ENCODE data around the gene UFSP1. TPM values are rescaled to one million over a fixed set of nuclear protein-coding genes. Genes with fewer than 3 reads are reported as not detected.

Gene UFSP1
- total and polyA plus RNA-seq, 2 of the 13 experiments (the other 11 are each of a cell fraction or from before 2014, with no cell fraction given) = 0.65 to 3.3 TPM

- TF ChIP-seq CHCHD3 (CRISPR knock-in tag; IDR thresholded peaks at IDR 0.05) = peak; percentile 83; the same call in 1 of the 2 replicates
- peak; percentile 67; the same call in 1 of the 2 replicates for TF ChIP-seq BRF2 (CRISPR knock-in tag; IDR thresholded peaks at IDR 0.05)
- 0 out of 2 replicates have a peak, but pooled peaks have one; percentile 35 for TF ChIP-seq ZNF512 (CRISPR knock-in tag; IDR thresholded peaks at IDR 0.05)
- TF ChIP-seq ZNF720 (CRISPR knock-in tag; IDR thresholded peaks at IDR 0.05) = no peak
- no peak for TF ChIP-seq DBP (CRISPR knock-in tag; IDR thresholded peaks at IDR 0.05; ENCODE audit: not compliant biosample characterization)
- TF ChIP-seq NR0B2 (CRISPR knock-in tag; IDR thresholded peaks at IDR 0.05) = peak; percentile 97
- no peak for TF ChIP-seq ZUFSP (CRISPR knock-in tag; IDR thresholded peaks at IDR 0.05; ENCODE audit: borderline replicate concordance)
- TF ChIP-seq SRF (IDR thresholded peaks at IDR 0.05; ENCODE audit: low read depth, low read length) = no peak
- peak; percentile 69 for TF ChIP-seq SP4 (CRISPR knock-in tag; IDR thresholded peaks at IDR 0.05)
- TF ChIP-seq CEBPZ (IDR thresholded peaks at IDR 0.05; ENCODE audit: low read length) = no peak
- TF ChIP-seq MLLT10 (CRISPR knock-in tag; IDR thresholded peaks at IDR 0.05) = no peak
- no peak for TF ChIP-seq ZNF20 (CRISPR knock-in tag; IDR thresholded peaks at IDR 0.05)
- 0 out of 2 replicates have a peak, but pooled peaks have one; percentile 61 for TF ChIP-seq ZNF570 (CRISPR knock-in tag; IDR thresholded peaks at IDR 0.05; ENCODE audit: borderline replicate concordance)
- no peak for TF ChIP-seq ZNF207 (IDR thresholded peaks at IDR 0.05; ENCODE audit: borderline replicate concordance)
- no peak; the same call in 1 of the 2 replicates for TF ChIP-seq ZNF335 (CRISPR knock-in tag; IDR thresholded peaks at IDR 0.05)
- no peak for TF ChIP-seq KLF11 (CRISPR knock-in tag; IDR thresholded peaks at IDR 0.05)
- TF ChIP-seq ZNF766 (CRISPR knock-in tag; IDR thresholded peaks at IDR 0.05; ENCODE audit: borderline replicate concordance) = no peak
- peak; percentile 95; the same call in 1 of the 2 replicates for TF ChIP-seq ZFP82 (CRISPR knock-in tag; IDR thresholded peaks at IDR 0.05; ENCODE audit: borderline replicate concordance)
- no peak for TF ChIP-seq SCMH1 (CRISPR knock-in tag; IDR thresholded peaks at IDR 0.05; ENCODE audit: borderline replicate concordance)
- TF ChIP-seq ZFP36L2 (CRISPR knock-in tag; IDR thresholded peaks at IDR 0.05) = no peak
Measured at GRCh38 chr7:100888988-100889750, at the start of gene UFSP1 (continued).

All from HepG2 (cell line).